ENCODE measurements around the gene SPATA25. TPM values are rescaled to one million over a fixed set of nuclear protein-coding genes. Genes with fewer than 3 reads are reported as not detected.

Gene SPATA25
- total RNA-seq, 1 experiment from 2014 or later: 5.8 TPM

GRCh38 chr20:45911486-45912343 is 24.3 kb upstream of the SPATA25 start, which contains the start of gene PLTP:
TSS of gene PLTP (minus strand) at chr20:45912155. CDS start at chr20:45911452, 703 bp downstream.
- no peak for TF ChIP-seq CTCF (IDR thresholded peaks at IDR 0.05; ENCODE audit: unreplicated experiment)
- CTCF ChIA-PET: interaction anchor here (1.0 kb wide), 1 partner anchor 72 kb away, joined by 3 read pairs; no protein-coding TSS in a partner anchor

GRCh38 chr20:45910670-45911485 is 23.5 kb upstream of the SPATA25 start:
- TF ChIP-seq CTCF (IDR thresholded peaks at IDR 0.05; ENCODE audit: unreplicated experiment): no peak
- Mint-ChIP-seq H3K4me1 (ENCODE audit: low read depth, unreplicated experiment) (peaks cover 12% of the 10 kb centered on the region), H3K9me3 (ENCODE audit: low read depth, unreplicated experiment) (no peaks in the 10 kb centered on the region), H3K4me3 (ENCODE audit: low read depth, unreplicated experiment) (peak overlapping the region; percentile 62), H3K27ac (ENCODE audit: unreplicated experiment) (peak overlapping the region; percentile 40), H3K36me3 (ENCODE audit: insufficient read depth, unreplicated experiment) (peaks cover 14% of the 10 kb centered on the region), H3K27me3 (ENCODE audit: unreplicated experiment) (peaks cover 39% of the 10 kb centered on the region)
- no TSS peak for BruUV-seq (replicated peaks)
- peak; percentile 88 for DNase-seq
- intact Hi-C loops (cut with micrococcal nuclease; ENCODE audit: unreplicated experiment): no loop called here
- CTCF ChIA-PET: interaction anchor here (0.5 to 1.6 kb wide), 5 partner anchors 22 to 831 kb away, joined by 3 to 4 read pairs (median 3); partner anchors contain the start of gene PCIF1

More at GRCh38 chr20:45911486-45912343, 24.3 kb upstream of the SPATA25 start, which contains the start of gene PLTP:
- peak within 1 kb of the TSS; percentile 62 for H3K4me3 Mint-ChIP-seq (ENCODE audit: low read depth, unreplicated experiment)
- peak; percentile 28 for DNase-seq
- H3K9me3 Mint-ChIP-seq (ENCODE audit: low read depth, unreplicated experiment): no peaks in the 10 kb centered on the region
- H3K4me1 Mint-ChIP-seq (ENCODE audit: low read depth, unreplicated experiment): peaks cover 9% of the 10 kb centered on the region
- peak within 1 kb of the TSS; percentile 40 for H3K27ac Mint-ChIP-seq (ENCODE audit: unreplicated experiment)
- peaks cover 14% of the 10 kb centered on the region for H3K36me3 Mint-ChIP-seq (ENCODE audit: insufficient read depth, unreplicated experiment)
- BruUV-seq (replicated peaks): no TSS peak
- intact Hi-C loops (cut with micrococcal nuclease; ENCODE audit: unreplicated experiment): no loop called here
- peaks cover 39% of the 10 kb centered on the region for H3K27me3 Mint-ChIP-seq (ENCODE audit: unreplicated experiment)

- peaks cover 35% of the 10 kb centered on the region for H3K27me3 Mint-ChIP-seq (ENCODE audit: unreplicated experiment)
- BruUV-seq (replicated peaks): no TSS peak
- no peak for TF ChIP-seq CTCF (IDR thresholded peaks at IDR 0.05; ENCODE audit: unreplicated experiment)
- intact Hi-C loops (cut with micrococcal nuclease; ENCODE audit: unreplicated experiment): no loop called here
- H3K36me3 Mint-ChIP-seq (ENCODE audit: insufficient read depth, unreplicated experiment): peaks cover 14% of the 10 kb centered on the region
- no peak for DNase-seq
- CTCF ChIA-PET: interaction anchor here (0.5 to 1.6 kb wide), 4 partner anchors 21 to 830 kb away, joined by 3 to 4 read pairs (median 4); partner anchors contain the start of gene PCIF1
- no peaks in the 10 kb centered on the region for H3K9me3 Mint-ChIP-seq (ENCODE audit: low read depth, unreplicated experiment)
- H3K4me1 Mint-ChIP-seq (ENCODE audit: low read depth, unreplicated experiment): peaks cover 18% of the 10 kb centered on the region
- peak overlapping the region; percentile 40 for H3K27ac Mint-ChIP-seq (ENCODE audit: unreplicated experiment)
- H3K4me3 Mint-ChIP-seq (ENCODE audit: low read depth, unreplicated experiment): no peak overlapping the region
Observed at GRCh38 chr20:45909817-45910669, 22.6 kb upstream of the SPATA25 start.

Measured in Calu3 (cell line).